ENCODE results near the gene SOS1.

DNA sequence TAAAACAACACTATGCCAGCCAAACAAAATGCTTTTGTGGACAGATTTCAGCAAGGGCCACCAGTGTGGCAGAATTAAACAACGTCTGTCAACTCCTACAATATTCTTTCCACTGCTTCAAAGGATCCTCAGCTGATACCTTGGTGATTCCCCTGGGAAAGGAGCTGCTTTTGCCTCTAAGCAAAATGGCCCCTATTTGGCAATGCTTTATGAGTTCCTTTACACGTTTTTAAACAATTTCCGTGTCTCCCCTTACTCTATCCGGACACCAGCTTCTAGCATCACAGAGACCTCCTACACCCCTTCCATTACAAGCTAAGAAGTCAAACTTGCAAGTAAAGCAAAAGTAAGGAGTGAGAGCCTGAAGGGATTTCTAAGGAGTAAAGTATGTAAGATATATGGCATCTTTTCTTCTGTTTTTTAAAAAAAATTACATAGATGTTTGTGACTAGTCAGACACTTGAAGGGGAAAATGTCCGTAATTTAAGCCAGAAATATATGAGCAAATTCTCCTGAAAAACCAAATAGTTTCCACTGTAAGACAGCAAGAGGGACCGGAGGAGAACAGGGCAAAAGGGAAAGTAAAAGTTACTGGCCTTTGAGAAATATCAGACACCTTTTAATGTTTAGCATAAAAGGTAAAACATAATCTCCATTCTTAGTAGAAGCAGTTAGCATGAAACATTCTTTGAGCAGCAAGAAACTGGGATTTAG lies 1.9 kb downstream of the SOS1 start:
- TF ChIP-seq POLR2A (IDR thresholded peaks at IDR 0.05) = no peak
- no peak for TF ChIP-seq CTCF (IDR thresholded peaks at IDR 0.05)
